AG09309 (cell line): ENCODE results near the gene ZER1.

Source experiments
- DNase-seq: peaks from one replicate; pipeline ENCODE4 v3.0.0-alpha.2; 2010; ENCODE audit warnings: low read depth
- H3K4me3 ChIP-seq: 2 replicates; pipeline ENCODE4 v1.5.1; 2011; ENCODE audit warnings: mild to moderate bottlenecking, low read depth, low read length, moderate library complexity; ENCODE audit not compliant: control insufficient read depth
- CTCF ChIP-seq: IDR thresholded peaks from 2 replicates; pipeline ENCODE4 v1.5.1; 2011; ENCODE audit warnings: mild to moderate bottlenecking, low read depth, low read length, inconsistent platforms; ENCODE audit not compliant: insufficient read depth, control insufficient read depth; ENCODE audit errors: missing control alignments

ZER1 gene

GRCh38 chr9:128810873-128811272 lies 39.1 kb upstream of the ZER1 start:
- no peak for DNase-seq

GRCh38 chr9:128809831-128810230 lies 38.1 kb upstream of the ZER1 start:
- no peak for DNase-seq
- peak; percentile 6 for TF ChIP-seq CTCF
- no peak overlapping the region for H3K4me3 ChIP-seq

More at GRCh38 chr9:128810873-128811272, 39.1 kb upstream of the ZER1 start:
- no peak overlapping the region for H3K4me3 ChIP-seq
- TF ChIP-seq CTCF, result no peak

GRCh38 chr9:128809036-128809599 lies 37.4 kb upstream of the ZER1 start:
- no peak for DNase-seq
- no peak overlapping the region for H3K4me3 ChIP-seq
- no peak for TF ChIP-seq CTCF

- no peak for DNase-seq
- no peak for TF ChIP-seq CTCF
- no peak overlapping the region for H3K4me3 ChIP-seq
Measured at GRCh38 chr9:128808543-128808942, 36.8 kb upstream of the ZER1 start.

GRCh38 chr9:128807827-128808226 lies 36.1 kb upstream of the ZER1 start:
- no peak for DNase-seq
- no peak for TF ChIP-seq CTCF
- H3K4me3 ChIP-seq, result no peak overlapping the region

- DNase-seq, result no peak
Measured at GRCh38 chr9:128805661-128806060, 33.9 kb upstream of the ZER1 start.

More at GRCh38 chr9:128805661-128806060, 33.9 kb upstream of the ZER1 start:
- TF ChIP-seq CTCF, result no peak
- no peak overlapping the region for H3K4me3 ChIP-seq
